HTERT RPE-1 (cell line): ENCODE measurements around the gene PLEKHA6.

Experiments
- in situ Hi-C: fragments of 300-500 bp; cut with MboI; formaldehyde crosslinking; loops from 4 replicates; pipeline ENCODE4 v1.14.3; 2020; ENCODE audit warnings: low sequenced_read_pairs

Gene PLEKHA6

GRCh38 chr1:204382714-204383083 lies 23.0 kb upstream of the PLEKHA6 start:
- in situ Hi-C loops: no loop called here

GRCh38 chr1:204380293-204380831 lies 20.6 kb upstream of the PLEKHA6 start:
- in situ Hi-C loops: no loop called here

DNA sequence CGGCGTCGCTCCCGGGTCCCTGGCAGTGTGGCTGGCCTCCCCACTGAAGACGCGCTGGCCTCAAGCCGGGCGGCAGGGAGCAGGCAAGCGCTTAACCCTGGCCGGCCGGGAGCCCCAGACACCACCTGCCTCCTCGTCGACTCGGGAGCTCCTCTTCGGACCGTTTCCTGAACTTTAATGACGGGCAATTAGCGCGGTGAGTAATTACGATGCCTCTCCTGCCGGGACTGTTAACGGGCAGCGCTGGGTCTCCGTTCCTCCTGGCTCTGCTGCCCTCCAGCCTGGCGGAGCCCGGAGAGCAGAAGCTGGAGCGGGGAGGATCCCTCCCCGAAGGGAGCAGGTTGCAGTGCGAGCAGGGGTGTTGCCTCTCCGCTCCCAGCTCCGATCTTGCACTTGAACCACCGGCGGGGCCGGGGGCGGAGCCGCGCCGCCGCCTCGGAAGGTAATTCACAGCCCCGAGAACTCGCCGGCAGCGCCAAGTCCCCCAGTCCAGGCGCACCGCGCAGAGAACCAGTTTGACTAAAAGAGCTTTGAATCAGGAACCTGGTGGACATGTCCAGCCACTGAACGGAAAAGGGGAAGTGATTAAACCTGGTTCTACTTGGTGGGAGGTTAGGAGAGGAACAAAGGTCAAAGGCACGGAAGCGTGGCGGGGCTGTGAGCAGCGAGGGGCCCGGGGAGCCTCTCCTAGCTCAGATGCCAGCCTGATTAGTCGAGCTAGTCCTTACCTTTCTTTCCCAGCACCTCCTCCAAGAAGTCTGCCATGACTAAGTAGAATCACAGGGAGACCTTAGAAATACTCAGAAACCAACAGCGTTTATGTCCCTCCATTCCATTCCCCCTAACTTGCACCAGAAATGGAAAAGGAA lies 18.3 kb upstream of the PLEKHA6 start:
- in situ Hi-C loops: no loop called here

- in situ Hi-C loops: no loop called here
Measured at GRCh38 chr1:204376919-204377799, 17.4 kb upstream of the PLEKHA6 start.

DNA sequence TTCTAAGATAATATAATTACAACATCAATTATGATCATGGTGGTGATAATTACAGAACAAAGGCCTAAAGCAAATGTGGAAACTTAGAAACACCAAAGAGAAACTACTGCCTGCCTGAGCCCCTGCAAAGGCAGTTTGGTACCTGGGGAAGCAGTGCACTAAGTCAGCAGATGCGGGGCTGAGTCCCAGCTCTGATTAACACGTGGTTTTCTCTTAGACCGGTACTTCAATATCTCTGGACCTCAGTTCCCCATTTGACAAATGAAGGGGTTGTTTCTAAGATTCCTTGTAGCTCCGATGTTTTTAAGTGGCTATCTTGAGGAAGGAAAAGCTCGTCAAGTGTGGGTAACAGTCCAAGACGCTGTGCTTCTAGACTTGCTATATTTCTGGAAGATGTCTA lies 16.7 kb upstream of the PLEKHA6 start:
- in situ Hi-C loops: no loop called here

DNA sequence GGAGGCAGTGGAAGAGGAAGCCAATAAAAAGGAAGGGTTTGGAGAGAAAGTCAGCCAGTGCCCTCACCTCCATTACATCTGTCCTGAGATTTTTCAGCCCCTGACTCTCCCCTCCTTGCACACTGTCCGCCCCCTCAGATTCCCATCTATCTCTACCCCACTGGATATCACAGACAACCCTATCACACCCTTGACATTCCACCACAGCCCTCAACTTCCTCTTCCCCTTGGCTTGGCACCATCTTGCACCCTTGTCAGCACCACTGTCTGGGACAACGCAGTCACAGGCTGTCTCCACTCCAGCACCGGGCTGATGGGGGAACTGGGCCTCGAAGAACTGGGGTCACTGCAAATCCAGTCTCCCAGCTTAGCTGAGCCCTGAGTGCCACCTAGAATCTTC lies 14.2 kb upstream of the PLEKHA6 start:
- in situ Hi-C loops: loop anchor here (25.0 kb wide), 1 partner anchor 212 kb away; the partner anchor contains the start of genes ETNK2 and REN

GRCh38 chr1:204370176-204370575 lies 10.4 kb upstream of the PLEKHA6 start:
- in situ Hi-C loops: loop anchor here (25.0 kb wide), 1 partner anchor 208 kb away; the partner anchor contains the start of genes ETNK2 and REN

DNA sequence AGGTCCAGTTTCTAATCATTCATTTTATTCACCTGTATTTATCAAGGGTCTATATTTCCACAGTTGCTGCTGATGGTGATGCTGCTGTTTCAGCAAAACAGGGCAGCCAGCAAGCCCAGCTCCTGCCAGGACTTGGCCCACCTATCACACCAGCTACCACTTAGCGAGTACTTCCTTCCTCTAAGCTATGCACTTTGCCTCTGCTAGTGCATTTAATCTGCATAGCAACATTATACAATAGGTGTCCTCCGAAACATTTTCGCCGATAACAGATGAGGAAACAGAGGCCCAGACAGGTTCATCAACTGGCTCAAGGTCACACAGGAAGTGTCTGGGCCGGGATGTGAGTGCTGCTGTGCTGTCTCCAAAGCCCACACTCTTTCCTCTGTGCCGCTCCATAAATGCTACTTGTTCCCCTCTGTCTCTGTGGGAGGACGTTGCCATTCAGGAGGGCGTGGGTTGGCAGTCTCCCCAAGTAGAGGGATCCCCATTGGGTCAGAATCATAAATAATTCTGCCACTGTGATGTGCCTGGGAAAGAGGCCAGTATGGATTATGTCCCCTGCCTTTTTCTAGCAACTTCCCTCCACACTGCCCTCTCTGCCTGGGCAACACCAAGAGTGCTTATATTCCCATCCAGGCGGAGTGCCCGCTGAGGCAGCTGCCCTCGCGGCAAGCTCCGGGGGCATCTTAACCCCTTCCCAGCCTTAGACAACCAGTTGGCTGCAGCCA lies 9.4 kb upstream of the PLEKHA6 start:
- in situ Hi-C loops: loop anchor here (25.0 kb wide), 1 partner anchor 207 kb away; the partner anchor contains the start of genes ETNK2 and REN

DNA sequence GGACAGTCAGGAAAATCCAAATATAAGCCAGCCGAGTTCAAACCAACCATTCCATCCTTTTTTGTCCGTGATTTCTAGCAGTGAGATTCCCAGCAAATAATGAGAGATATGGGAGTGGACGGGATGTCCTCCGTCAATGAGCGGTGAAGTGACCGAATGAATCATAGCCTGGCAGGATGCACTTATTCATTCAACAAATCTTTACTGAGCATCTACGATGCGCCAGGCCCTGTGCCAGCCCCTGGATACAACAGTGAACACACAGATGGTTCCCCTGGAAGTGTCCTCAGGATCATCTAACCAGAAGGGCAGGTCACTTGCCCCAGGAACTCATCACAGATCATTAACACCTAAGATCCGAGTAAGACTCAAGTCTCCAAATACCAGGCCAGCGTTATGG lies 8.2 kb upstream of the PLEKHA6 start:
- in situ Hi-C loops: loop anchor here (25.0 kb wide), 1 partner anchor 206 kb away; the partner anchor contains the start of genes ETNK2 and REN

DNA sequence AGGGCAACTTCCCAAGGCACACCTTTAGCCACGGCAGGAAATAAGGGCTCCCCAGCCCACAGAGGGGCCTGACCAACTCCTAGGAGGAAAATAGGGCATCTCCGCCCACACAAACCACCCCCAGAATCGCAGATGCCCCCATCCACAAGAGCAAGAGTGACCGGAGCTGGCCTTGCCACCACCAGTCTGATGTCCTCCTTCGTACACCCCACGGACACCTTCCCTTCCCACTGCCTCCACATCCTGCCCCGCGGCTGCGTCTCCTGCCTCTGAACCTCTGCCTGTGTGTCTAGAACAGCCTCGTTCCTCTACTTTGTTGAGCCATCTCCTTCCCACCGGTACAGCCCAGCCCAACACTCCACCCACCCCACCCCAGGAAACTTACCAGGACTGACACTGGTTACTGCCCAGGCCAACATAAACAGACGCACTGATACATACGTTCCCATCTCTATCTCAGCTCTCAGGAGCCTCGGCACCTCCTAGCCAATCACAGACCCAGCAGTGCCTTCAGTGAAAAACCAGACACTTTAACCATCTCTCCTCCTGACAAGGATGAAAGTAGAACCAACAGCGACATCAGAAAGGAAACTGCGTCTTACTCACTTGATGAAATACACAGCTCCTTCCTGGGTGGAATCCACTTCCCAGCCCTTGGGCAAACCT lies 7.6 kb upstream of the PLEKHA6 start:
- in situ Hi-C loops: loop anchor here (25.0 kb wide), 1 partner anchor 205 kb away; the partner anchor contains the start of genes ETNK2 and REN

GRCh38 chr1:204366759-204367158 lies 7.0 kb upstream of the PLEKHA6 start:
- in situ Hi-C loops: loop anchor here (25.0 kb wide), 1 partner anchor 204 kb away; the partner anchor contains the start of genes ETNK2 and REN

DNA sequence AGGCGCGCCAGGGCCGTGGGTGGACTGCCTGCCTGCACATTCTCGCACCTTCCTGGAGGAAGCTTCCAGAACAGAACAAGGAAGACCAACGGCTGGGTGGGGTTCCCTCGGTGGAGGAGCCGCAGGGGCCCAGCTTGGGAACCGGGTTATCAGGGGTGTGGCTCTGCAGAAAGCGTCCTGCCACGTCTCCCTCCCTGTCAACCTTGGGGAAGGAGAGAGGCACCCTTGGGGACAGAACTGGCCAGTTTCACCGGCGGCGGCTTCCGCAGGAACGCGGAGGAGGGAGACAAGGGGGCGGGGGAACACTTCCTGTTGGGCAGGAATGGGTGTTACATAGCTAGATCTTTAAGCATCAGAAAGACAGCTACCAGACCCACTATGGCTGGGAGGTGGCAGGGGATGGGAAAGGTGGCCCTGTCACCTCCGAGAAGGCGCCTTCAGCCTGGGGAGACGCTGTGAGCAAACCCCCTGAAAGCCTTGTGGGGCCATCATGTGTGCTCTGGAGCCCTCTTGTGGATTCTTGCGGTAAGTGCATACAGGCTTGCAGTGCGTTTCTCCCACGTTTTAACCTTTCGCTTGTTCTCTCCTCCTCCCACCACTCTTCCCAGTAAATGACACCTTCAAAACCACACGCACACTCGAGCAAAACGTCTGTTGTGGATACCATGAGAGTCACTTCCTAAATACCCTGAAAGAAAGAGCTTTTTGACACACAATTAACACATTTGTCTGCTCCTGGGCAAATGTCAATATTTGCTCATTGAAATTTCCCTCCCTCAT lies 3.8 kb upstream of the PLEKHA6 start:
- in situ Hi-C loops: loop anchor here (25.0 kb wide), 1 partner anchor 201 kb away; the partner anchor contains the start of genes ETNK2 and REN

- in situ Hi-C loops: loop anchor here (25.0 kb wide), 1 partner anchor 201 kb away; the partner anchor contains the start of genes ETNK2 and REN
Measured at GRCh38 chr1:204362984-204363334, 3.2 kb upstream of the PLEKHA6 start.

DNA sequence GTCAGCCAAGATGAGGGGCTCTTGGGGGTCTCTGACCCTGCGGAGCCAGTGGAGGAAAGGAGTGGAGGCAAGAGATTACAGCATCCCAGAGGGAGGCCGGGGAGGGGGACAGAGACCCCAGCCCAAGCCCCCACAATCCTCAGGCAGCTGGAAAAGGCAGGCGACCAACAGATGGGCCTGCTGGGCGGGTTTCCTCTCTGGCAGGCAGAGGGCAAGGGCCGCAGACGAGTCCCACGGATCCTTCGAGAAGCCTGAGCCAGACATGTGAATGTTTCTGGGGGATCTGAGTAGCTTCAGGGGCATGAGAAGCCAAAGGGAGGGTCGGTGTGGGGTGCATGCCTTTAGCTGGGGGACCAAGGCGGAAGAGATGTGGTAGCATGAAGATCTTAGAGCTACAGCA lies 2.1 kb upstream of the PLEKHA6 start:
- in situ Hi-C loops: loop anchor here (25.0 kb wide), 1 partner anchor 199 kb away; the partner anchor contains the start of genes ETNK2 and REN

DNA sequence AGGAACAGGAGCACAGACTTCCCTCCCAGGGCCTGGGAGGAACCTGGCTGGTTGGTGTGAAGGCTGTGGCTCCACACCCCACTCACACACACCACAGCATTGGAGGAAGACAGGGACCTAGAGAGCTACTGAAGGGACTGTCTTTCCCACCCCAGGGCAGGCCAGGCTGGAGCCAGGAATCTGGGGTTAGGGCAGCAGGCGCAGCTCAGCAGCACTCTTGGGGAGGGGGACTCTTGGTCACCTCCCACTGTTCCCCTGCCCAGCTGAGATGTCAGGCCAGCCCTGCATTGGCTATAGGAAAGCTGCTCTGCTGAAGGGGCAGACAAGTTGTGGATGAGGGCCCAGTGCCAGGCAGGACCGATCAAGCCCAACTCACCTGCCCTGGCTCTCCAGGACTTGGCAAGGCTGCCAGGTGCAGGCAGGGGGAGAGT lies 1.6 kb upstream of the PLEKHA6 start:
- in situ Hi-C loops: loop anchor here (25.0 kb wide), 1 partner anchor 199 kb away; the partner anchor contains the start of genes ETNK2 and REN

DNA sequence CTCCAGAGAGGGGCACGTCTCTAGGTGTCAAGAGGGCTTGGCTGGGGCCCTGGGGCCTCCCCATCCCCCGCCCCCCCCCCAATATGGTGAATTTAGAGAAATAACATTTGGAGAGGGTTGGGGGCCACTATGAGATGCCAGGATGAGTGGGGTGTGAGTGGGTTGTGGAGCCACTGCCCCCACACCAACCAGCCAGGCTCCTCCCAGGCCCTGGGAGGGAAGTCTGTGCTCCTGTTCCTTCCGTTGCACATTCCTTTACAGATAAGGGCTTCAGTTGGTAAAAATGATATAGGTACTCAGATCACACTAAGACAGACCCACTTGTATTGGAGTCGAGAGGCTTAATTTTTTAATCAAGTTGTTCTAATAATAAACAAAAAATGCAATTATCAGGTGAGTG lies 585 bp upstream of the PLEKHA6 start:
- in situ Hi-C loops: loop anchor here (25.0 kb wide), 1 partner anchor 198 kb away; the partner anchor contains the start of genes ETNK2 and REN

DNA sequence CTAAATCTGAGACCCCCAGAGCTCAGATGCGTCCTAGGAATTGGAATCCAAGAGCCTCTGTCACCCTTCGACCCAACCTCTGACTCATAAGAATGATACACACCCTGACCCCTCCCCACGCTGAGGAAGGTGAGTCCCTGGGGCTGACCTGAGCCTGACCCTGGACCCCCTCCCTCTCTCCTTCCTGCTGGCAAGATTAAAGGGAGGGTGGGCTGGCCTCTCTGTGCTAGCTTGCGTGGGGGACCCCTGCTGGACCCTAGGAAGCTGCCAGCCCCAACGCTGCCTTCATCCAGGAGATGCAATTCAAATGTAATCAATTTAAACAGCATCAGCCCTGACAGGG lies 627 bp downstream of the PLEKHA6 start:
- in situ Hi-C loops: loop anchor here (25.0 kb wide), 1 partner anchor 197 kb away; the partner anchor contains the start of genes ETNK2 and REN

DNA sequence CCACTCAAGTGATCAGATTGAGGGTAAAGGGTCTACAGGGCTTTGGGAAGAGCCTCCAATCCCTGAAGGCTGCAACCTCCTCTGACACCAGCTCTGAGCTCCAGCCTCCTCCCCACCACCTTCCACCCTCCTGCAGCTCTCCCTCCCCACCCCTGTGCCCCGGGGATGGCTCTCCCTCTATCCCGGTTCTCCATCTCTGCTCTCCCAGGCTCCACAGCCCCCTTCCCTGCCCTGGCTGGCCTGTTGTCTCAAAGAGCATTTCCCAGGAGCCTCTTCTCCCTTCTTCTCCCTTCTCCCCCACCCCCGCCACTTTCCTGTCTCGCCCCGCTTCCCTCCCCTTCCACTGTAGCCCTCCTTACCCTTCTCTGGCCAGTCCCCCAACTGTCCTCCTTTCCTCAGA lies 1.1 kb downstream of the PLEKHA6 start:
- in situ Hi-C loops: loop anchor here (25.0 kb wide), 1 partner anchor 196 kb away; the partner anchor contains the start of genes ETNK2 and REN
